Measurements from ENCODE around the gene KRTAP5-6. TPM values are rescaled to one million over a fixed set of nuclear protein-coding genes. Genes with fewer than 3 reads are reported as not detected.

The KRTAP5-6 gene
- total RNA-seq, 1 donor from 2014 or later, result not detected

DNA sequence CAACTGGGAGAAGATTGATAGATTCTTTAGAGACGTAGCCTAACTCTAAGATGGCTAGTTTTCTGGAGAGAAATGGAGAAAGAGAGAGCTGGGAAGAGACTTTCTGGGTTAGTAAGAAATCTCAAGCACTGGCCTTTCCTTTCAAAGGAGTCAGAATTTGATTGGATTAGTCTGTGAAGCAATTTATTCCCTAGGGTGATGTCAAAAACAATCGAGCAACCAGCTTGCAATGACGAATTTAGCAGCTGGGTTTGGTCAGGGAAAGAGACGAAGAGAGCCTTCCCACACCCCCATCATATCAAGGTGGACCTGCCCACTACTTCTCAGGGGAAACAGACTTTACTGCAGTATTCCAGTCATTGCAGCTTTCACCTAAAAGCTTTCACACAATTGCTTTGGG is 10.8 kb downstream of the KRTAP5-6 start:
- Mint-ChIP-seq H3K27me3 (ENCODE audit: low read depth) (peaks cover 14% of the 10 kb centered on the region), H3K4me1 (peaks cover 28% of the 10 kb centered on the region), H3K27ac (no peak overlapping the region), H3K4me3 (no peak overlapping the region), H3K9me3 (peaks cover 4% of the 10 kb centered on the region), H3K36me3 (no peaks in the 10 kb centered on the region)
- DNase-seq (ENCODE audit: low spot score in 2 of 2, unreplicated experiment in 2 of 2), result no peak
- TF ChIP-seq, protein P1, sequence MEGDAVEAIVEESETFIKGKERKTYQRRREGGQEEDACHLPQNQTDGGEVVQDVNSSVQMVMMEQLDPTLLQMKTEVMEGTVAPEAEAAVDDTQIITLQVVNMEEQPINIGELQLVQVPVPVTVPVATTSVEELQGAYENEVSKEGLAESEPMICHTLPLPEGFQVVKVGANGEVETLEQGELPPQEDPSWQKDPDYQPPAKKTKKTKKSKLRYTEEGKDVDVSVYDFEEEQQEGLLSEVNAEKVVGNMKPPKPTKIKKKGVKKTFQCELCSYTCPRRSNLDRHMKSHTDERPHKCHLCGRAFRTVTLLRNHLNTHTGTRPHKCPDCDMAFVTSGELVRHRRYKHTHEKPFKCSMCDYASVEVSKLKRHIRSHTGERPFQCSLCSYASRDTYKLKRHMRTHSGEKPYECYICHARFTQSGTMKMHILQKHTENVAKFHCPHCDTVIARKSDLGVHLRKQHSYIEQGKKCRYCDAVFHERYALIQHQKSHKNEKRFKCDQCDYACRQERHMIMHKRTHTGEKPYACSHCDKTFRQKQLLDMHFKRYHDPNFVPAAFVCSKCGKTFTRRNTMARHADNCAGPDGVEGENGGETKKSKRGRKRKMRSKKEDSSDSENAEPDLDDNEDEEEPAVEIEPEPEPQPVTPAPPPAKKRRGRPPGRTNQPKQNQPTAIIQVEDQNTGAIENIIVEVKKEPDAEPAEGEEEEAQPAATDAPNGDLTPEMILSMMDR (IDR thresholded peaks at IDR 0.05; ENCODE audit: unreplicated experiment), result no peak

DNA sequence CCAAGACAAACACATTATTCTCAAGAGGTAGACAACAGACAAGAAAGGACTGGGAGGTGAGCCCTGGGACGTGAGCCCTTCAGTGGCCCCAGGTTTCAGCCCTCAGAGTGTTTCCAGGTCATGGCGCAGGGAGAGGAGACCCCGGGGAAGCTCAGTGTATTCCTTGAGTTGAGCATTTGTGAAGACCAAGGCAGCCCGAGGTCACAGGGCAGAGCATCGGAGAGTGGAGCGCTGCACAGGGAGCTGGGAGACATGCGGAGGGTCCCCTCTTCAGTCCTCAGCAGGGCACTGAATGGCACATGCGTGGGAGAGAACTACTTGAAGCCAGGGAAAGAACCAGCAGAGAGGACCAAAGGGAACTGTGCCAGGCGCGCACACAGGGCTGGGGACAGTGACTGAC is 11.7 kb downstream of the KRTAP5-6 start:
- Mint-ChIP-seq H3K27ac (no peak overlapping the region), H3K9me3 (peaks cover 4% of the 10 kb centered on the region), H3K36me3 (no peaks in the 10 kb centered on the region), H3K4me3 (no peak overlapping the region), H3K4me1 (peaks cover 28% of the 10 kb centered on the region), H3K27me3 (ENCODE audit: low read depth) (peaks cover 17% of the 10 kb centered on the region)
- TF ChIP-seq, protein P1 (IDR thresholded peaks at IDR 0.05; ENCODE audit: unreplicated experiment), result no peak
- DNase-seq (ENCODE audit: low spot score in 2 of 2, unreplicated experiment in 2 of 2), result no peak

DNA sequence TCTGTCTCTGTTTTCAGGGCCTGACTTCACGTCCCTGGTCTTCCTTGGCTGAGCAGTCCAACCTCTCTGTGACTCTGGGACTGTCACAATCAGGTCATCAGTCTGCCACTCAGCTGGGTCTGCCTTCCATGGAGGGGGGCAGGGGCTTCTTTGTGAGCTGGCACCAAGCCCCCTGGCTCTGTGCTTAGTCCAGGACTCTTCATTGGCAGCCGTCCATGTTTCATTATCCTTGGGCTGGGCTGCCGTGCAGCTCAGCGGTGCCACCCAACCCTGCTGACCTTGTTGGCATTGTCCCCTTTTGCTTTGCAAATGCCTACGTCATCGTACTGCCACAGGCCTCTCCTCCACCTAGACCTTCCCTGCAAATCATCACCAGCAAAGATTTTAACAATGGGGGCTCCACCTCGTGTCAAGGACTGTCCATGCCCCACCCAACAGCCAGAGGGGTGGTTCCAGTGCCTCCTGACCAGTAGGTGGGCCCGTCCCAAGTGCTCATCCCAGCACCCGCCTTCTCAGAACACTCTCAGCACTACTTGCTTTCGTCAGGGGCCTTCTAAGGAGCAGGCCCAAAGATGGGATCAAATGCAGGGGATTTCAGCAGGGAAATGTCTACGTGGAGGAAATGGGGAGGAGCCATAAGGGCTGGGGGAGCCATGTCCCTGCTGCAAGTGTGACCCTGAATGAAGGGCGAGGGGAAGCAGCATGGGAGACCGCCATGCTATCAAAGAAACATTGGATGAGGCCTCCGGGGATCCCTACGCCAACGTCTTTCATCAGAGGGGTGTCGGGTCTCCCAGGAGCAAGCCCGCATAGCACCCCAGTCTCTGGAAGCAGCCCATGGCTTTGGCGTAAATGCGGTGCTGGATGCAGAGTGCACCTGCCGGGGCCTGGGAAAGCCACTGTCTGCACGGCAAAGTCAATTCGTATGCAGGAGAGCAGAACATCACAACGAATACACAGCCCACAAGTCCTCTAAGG is 18.2 kb downstream of the KRTAP5-6 start:
- Mint-ChIP-seq H3K27me3 (ENCODE audit: low read depth) (peaks cover 23% of the 10 kb centered on the region), H3K9me3 (no peaks in the 10 kb centered on the region), H3K4me1 (no peaks in the 10 kb centered on the region), H3K27ac (no peak overlapping the region), H3K4me3 (no peak overlapping the region), H3K36me3 (no peaks in the 10 kb centered on the region)
- no peak for DNase-seq (ENCODE audit: low spot score in 2 of 2, unreplicated experiment in 2 of 2)
- TF ChIP-seq, protein P1 (IDR thresholded peaks at IDR 0.05; ENCODE audit: unreplicated experiment), result no peak

GRCh38 chr11:1717745-1718144 is 20.8 kb downstream of the KRTAP5-6 start:
- DNase-seq (ENCODE audit: low spot score in 2 of 2, unreplicated experiment in 2 of 2), result no peak
- H3K27ac Mint-ChIP-seq, result no peak overlapping the region
- TF ChIP-seq, protein P1 (IDR thresholded peaks at IDR 0.05; ENCODE audit: unreplicated experiment), result no peak
- peaks cover 4% of the 10 kb centered on the region for H3K9me3 Mint-ChIP-seq
- H3K4me3 Mint-ChIP-seq, result no peak overlapping the region
- no peaks in the 10 kb centered on the region for H3K4me1 Mint-ChIP-seq
- peaks cover 32% of the 10 kb centered on the region for H3K27me3 Mint-ChIP-seq (ENCODE audit: low read depth)
- no peaks in the 10 kb centered on the region for H3K36me3 Mint-ChIP-seq

DNA sequence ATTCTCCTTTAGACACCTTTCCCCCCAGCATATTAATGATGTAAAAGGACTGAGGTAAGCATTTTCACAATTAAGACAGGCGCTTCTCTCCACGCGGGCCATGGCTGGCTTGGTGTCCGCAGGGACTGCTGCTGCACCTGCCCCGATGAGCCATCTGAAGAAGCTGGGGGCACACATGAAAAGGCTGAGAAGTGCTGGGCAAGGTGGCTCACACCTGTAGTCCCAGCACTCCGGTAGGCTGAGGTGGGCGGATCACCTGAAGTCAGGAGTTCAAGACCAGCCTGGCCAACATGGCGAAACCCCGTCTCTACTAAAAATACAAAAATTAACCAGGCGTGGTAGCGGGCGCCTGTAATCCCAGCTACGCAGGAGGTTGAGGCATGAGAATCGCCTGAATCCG is 21.3 kb downstream of the KRTAP5-6 start:
- Mint-ChIP-seq H3K9me3 (peaks cover 7% of the 10 kb centered on the region), H3K27me3 (ENCODE audit: low read depth) (peaks cover 36% of the 10 kb centered on the region), H3K4me3 (no peak overlapping the region), H3K4me1 (no peaks in the 10 kb centered on the region), H3K36me3 (no peaks in the 10 kb centered on the region), H3K27ac (no peak overlapping the region)
- TF ChIP-seq, protein P1 (IDR thresholded peaks at IDR 0.05; ENCODE audit: unreplicated experiment), result no peak
- DNase-seq (ENCODE audit: low spot score in 2 of 2, unreplicated experiment in 2 of 2), result no peak

Measured in mesothelial cell of epicardium (in vitro differentiated cells).